ENCODE measurements around the gene SLAMF1. TPM values are rescaled to one million over a fixed set of nuclear protein-coding genes. Genes with fewer than 3 reads are reported as not detected.
A peak's percentile ranks its signal among the peaks of the same experiment; 100 is the strongest.

SLAMF1 gene
- total and polyA plus RNA-seq, 9 of the 15 experiments (the other 6 are each of a cell fraction or from before 2014, with no cell fraction given): 0.04 to 0.17 (median 0.11) TPM; not detected in 4

GRCh38 chr1:160576884-160577283 is 70.0 kb downstream of the SLAMF1 start:
- ATAC-seq: no peak
- WGBS (ENCODE audit: insufficient coverage, low coverage, missing lambda C conversion rate): 49% methylated on average over 2 of the region's 2 CpGs
- H3K4me3 ChIP-seq: no peak overlapping the region
- no peaks in the 10 kb centered on the region for H3K9me3 ChIP-seq (replicated peaks; ENCODE audit: control insufficient read depth, insufficient read depth, low read depth, low read length)
- in situ Hi-C loops (cut with MboI): no loop called here
- 0 out of 2 replicates have a peak overlapping the region, but pooled peaks have one; percentile 37 for H2AFZ ChIP-seq (ENCODE audit: low read depth, low read length)
- H3K27me3 ChIP-seq (ENCODE audit: control insufficient read depth in 2 of 2, insufficient read depth in 2 of 2, low read length in 2 of 2): no peaks in the 10 kb centered on the region
- CTCF ChIA-PET (ENCODE audit: low intra/inter-chr PET ratio): no interaction called here
- H4K20me1 ChIP-seq (replicated peaks; ENCODE audit: control insufficient read depth, insufficient read depth, low read length): no peaks in the 10 kb centered on the region
- POLR2A ChIA-PET: interaction anchor here (0.7 to 0.8 kb wide), 2 partner anchors 17 to 36 kb away, joined by 3 to 4 read pairs; no protein-coding TSS in a partner anchor
- H3K4me1 ChIP-seq (replicated peaks in 1 of 2; ENCODE audit: control insufficient read depth in 2 of 2, insufficient read depth in 2 of 2, low read length in 2 of 2): peaks cover 3 to 70% of the 10 kb centered on the region in 2 experiments; a peak in 4 of 5 replicates
- H3K9me1 ChIP-seq (ENCODE audit: control insufficient read depth, insufficient read depth, low read length): no peaks in the 10 kb centered on the region
- TF ChIP-seq CTCF (IDR thresholded peaks at IDR 0.05 in 2 of 3, conservative IDR thresholded peaks at IDR 0.05 in 1 of 3; ENCODE audit: insufficient read depth in 2 of 3, low read depth in 1 of 3, low read length in 3 of 3) (no peak), FOSL1 (tag; conservative IDR thresholded peaks at IDR 0.05) (0 out of 2 replicates have a peak, but pooled peaks have one; percentile 38)
- no TSS peak for BruUV-seq (replicated peaks)
- DNase-seq (ENCODE audit: extremely low read depth in 1 of 4, low spot score in 3 of 4): no peak
- no peaks in the 10 kb centered on the region for H3K36me3 ChIP-seq (ENCODE audit: control insufficient read depth, insufficient read depth, low read length)
- no peak overlapping the region for H3K9ac ChIP-seq (ENCODE audit: insufficient read depth in 1 of 2, low read depth in 2 of 2, low read length in 2 of 2)
- no peak for FAIRE-seq
- H3K4me2 ChIP-seq (ENCODE audit: insufficient read depth, low read length): no peak overlapping the region
- H3K27ac ChIP-seq (ENCODE audit: extremely low read depth, low read depth, low read length): no peak overlapping the region
- H3K79me2 ChIP-seq (ENCODE audit: control insufficient read depth, insufficient read depth, low read length): no peaks in the 10 kb centered on the region
- intact Hi-C loops (cut with micrococcal nuclease): no loop called here

GRCh38 chr1:160576390-160576789 is 70.5 kb downstream of the SLAMF1 start:
- intact Hi-C loops (cut with micrococcal nuclease): no loop called here
- H2AFZ ChIP-seq (ENCODE audit: low read depth, low read length): no peak overlapping the region
- ChIA-PET CTCF (ENCODE audit: low intra/inter-chr PET ratio) (no interaction called here), POLR2A (interaction anchor here (0.7 to 0.9 kb wide), 2 partner anchors 16 to 30 kb away, joined by 3 to 4 read pairs; no protein-coding TSS in a partner anchor)
- H4K20me1 ChIP-seq (replicated peaks; ENCODE audit: control insufficient read depth, insufficient read depth, low read length): no peaks in the 10 kb centered on the region
- ATAC-seq (no peak), DNase-seq (ENCODE audit: extremely low read depth in 1 of 4, low spot score in 3 of 4) (no peak), FAIRE-seq (no peak)
- no peaks in the 10 kb centered on the region for H3K36me3 ChIP-seq (ENCODE audit: control insufficient read depth, insufficient read depth, low read length)
- H3K79me2 ChIP-seq (ENCODE audit: control insufficient read depth, insufficient read depth, low read length): no peaks in the 10 kb centered on the region
- WGBS (ENCODE audit: insufficient coverage, low coverage, missing lambda C conversion rate): 33% methylated on average over 3 of the region's 3 CpGs
- no peaks in the 10 kb centered on the region for H3K9me3 ChIP-seq (replicated peaks; ENCODE audit: control insufficient read depth, insufficient read depth, low read depth, low read length)
- no peaks in the 10 kb centered on the region for H3K9me1 ChIP-seq (ENCODE audit: control insufficient read depth, insufficient read depth, low read length)
- no TSS peak for BruUV-seq (replicated peaks)
- H3K4me3 ChIP-seq: no peak overlapping the region
- peaks cover 0 to 65% of the 10 kb centered on the region in 2 experiments; a peak in 4 of 5 replicates for H3K4me1 ChIP-seq (replicated peaks in 1 of 2; ENCODE audit: control insufficient read depth in 2 of 2, insufficient read depth in 2 of 2, low read length in 2 of 2)
- in situ Hi-C loops (cut with MboI): no loop called here
- no peaks in the 10 kb centered on the region for H3K27me3 ChIP-seq (ENCODE audit: control insufficient read depth in 2 of 2, insufficient read depth in 2 of 2, low read length in 2 of 2)
- no peak overlapping the region for H3K9ac ChIP-seq (ENCODE audit: insufficient read depth in 1 of 2, low read depth in 2 of 2, low read length in 2 of 2)
- H3K4me2 ChIP-seq (ENCODE audit: insufficient read depth, low read length): no peak overlapping the region
- no peak overlapping the region for H3K27ac ChIP-seq (ENCODE audit: extremely low read depth, low read depth, low read length)
- no peak for TF ChIP-seq BRD9 (IDR thresholded peaks at IDR 0.05; ENCODE audit: low read depth, partially characterized antibody)
- no peak for TF ChIP-seq MNT (conservative IDR thresholded peaks at IDR 0.05)
- no peak for TF ChIP-seq FIP1L1 (IDR thresholded peaks at IDR 0.05; ENCODE audit: low read depth, low read length, poor library complexity, severe bottlenecking)
- no peak for TF ChIP-seq NFE2L1 (tag; IDR thresholded peaks at IDR 0.05; ENCODE audit: borderline replicate concordance, low read depth)
- TF ChIP-seq TAF1 (IDR thresholded peaks at IDR 0.05; ENCODE audit: control insufficient read depth, extremely low read depth, insufficient read depth, low read length, severe bottlenecking): no peak
- TF ChIP-seq HMG20A (CRISPR knock-in tag; conservative IDR thresholded peaks at IDR 0.05): no peak
- TF ChIP-seq ZNF551 (CRISPR knock-in tag; IDR thresholded peaks at IDR 0.05): no peak
- TF ChIP-seq RAD21 (CRISPR knock-in tag; conservative IDR thresholded peaks at IDR 0.05 in 1 of 2, IDR thresholded peaks at IDR 0.05 in 1 of 2): no peak
- TF ChIP-seq CCNT2 (IDR thresholded peaks at IDR 0.05; ENCODE audit: borderline replicate concordance, extremely low read depth, insufficient read length, low read depth, low read length): no peak
